Natural killer cell treated with Interleukin-12 subunit alpha and Interleukin-12 subunit beta and Interleukin-15 and Interleukin-18, amount 100 ng/mL, for 72 hours (primary cell): ENCODE data around the gene TASP1. TPM values are rescaled to one million over a fixed set of nuclear protein-coding genes. Genes with fewer than 3 reads are reported as not detected.
"Not testable (repeated sequence)": the region's sequence is repeated elsewhere in the genome, so short reads cannot be mapped to it uniquely, and the experiment has no call there.

ENCODE experiments used
- ATAC-seq, 2 donors: fragments of 150-1000 bp; cut with Tn5 transposase in 1 of 2; sonication (Bioruptor Pico), chemical (Tn5 transposase) in 1 of 2; 2 replicates each; pipeline ENCODE4 v1.10.0; 2021
- DNase-seq: peaks from one replicate; pipeline ENCODE4 v3.0.0; 2022; ENCODE audit warnings: low spot score
- H3K27ac Mint-ChIP-seq, 2 donors: 1 replicate in 1 of 2; 2 replicates in 1 of 2; pipeline ENCODE4 v1.8.0; 2022; ENCODE audit warnings: mixed read lengths in 2 of 2, mild to moderate bottlenecking in 1 of 2, moderate library complexity in 1 of 2
- H3K27me3 Mint-ChIP-seq, 2 donors: 1 replicate in 1 of 2; 2 replicates in 1 of 2; pipeline ENCODE4 v1.8.0; 2022; ENCODE audit warnings: mixed read lengths in 2 of 2
- H3K36me3 Mint-ChIP-seq: one replicate; pipeline ENCODE4 v1.8.0; 2022; ENCODE audit warnings: mixed read lengths
- H3K4me1 Mint-ChIP-seq, 2 donors: 1 replicate in 1 of 2; 2 replicates in 1 of 2; pipeline ENCODE4 v1.8.0; 2022; ENCODE audit warnings: low read depth in 2 of 2, mixed read lengths in 2 of 2, mild to moderate bottlenecking in 1 of 2
- H3K4me3 Mint-ChIP-seq: one replicate; pipeline ENCODE4 v1.8.0; 2022; ENCODE audit warnings: mixed read lengths
- H3K9me3 Mint-ChIP-seq: 2 replicates; pipeline ENCODE4 v1.8.0; 2022; ENCODE audit warnings: mixed read lengths
- total RNA-seq, 2 donors: library from RNA; stranded (reverse); gene quantifications; one replicate each; pipeline ENCODE4 v1.2.3, GENCODE V29; 2022

Gene TASP1
- total RNA-seq, 2 donors from 2014 or later: 14.9 to 16.3 TPM

- DNase-seq (no peak), ATAC-seq (no peak)
- Mint-ChIP-seq H3K9me3 (peaks cover 4% of the 10 kb centered on the region), H3K27me3 (no peaks in the 10 kb centered on the region), H3K36me3 (peaks cover 19% of the 10 kb centered on the region), H3K4me1 (peaks cover 12 to 17% of the 10 kb centered on the region in 2 donors), H3K27ac (no peak overlapping the region), H3K4me3 (no peak overlapping the region)
Measured at GRCh38 chr20:13485576-13485975, 153.2 kb downstream of the TASP1 start.

GRCh38 chr20:13485019-13485418, 153.7 kb downstream of the TASP1 start:
- H3K27me3 Mint-ChIP-seq, H3K9me3 Mint-ChIP-seq, ATAC-seq, DNase-seq, H3K4me3 Mint-ChIP-seq, H3K27ac Mint-ChIP-seq: not testable (repeated sequence)
- H3K4me1 Mint-ChIP-seq: peaks cover 12 to 17% of the 10 kb centered on the region in 2 donors
- H3K36me3 Mint-ChIP-seq: peaks cover 19% of the 10 kb centered on the region

GRCh38 chr20:13483472-13483871, 155.3 kb downstream of the TASP1 start:
- peak in 1 of 2 donors; percentile 69 for ATAC-seq
- Mint-ChIP-seq H3K4me1 (peaks cover 12 to 17% of the 10 kb centered on the region in 2 donors), H3K27ac (peak overlapping the region in 1 of 2 donors; percentile 34), H3K36me3 (peaks cover 19% of the 10 kb centered on the region), H3K4me3 (peak overlapping the region; percentile 31)
- DNase-seq, H3K27me3 Mint-ChIP-seq, H3K9me3 Mint-ChIP-seq: not testable (repeated sequence)

- Mint-ChIP-seq H3K36me3 (peaks cover 19% of the 10 kb centered on the region), H3K27ac (no peak overlapping the region), H3K4me3 (no peak overlapping the region), H3K4me1 (peaks cover 3 to 12% of the 10 kb centered on the region in 2 donors), H3K9me3 (peaks cover 4% of the 10 kb centered on the region), H3K27me3 (no peaks in the 10 kb centered on the region)
- no peak for DNase-seq
- no peak for ATAC-seq
Measured at GRCh38 chr20:13478366-13478765, 160.4 kb downstream of the TASP1 start.

- H3K36me3 Mint-ChIP-seq: peaks cover 19% of the 10 kb centered on the region
Measured at GRCh38 chr20:13474467-13474866, 164.3 kb downstream of the TASP1 start.

GRCh38 chr20:13469262-13469661, 169.5 kb downstream of the TASP1 start:
- no peaks in the 10 kb centered on the region for H3K9me3 Mint-ChIP-seq
- DNase-seq (no peak), ATAC-seq (no peak)
- H3K4me3 Mint-ChIP-seq: no peak overlapping the region
- H3K27ac Mint-ChIP-seq: no peak overlapping the region
- no peaks in the 10 kb centered on the region for H3K4me1 Mint-ChIP-seq
- H3K27me3 Mint-ChIP-seq: no peaks in the 10 kb centered on the region
- H3K36me3 Mint-ChIP-seq: peaks cover 25% of the 10 kb centered on the region

More at GRCh38 chr20:13474467-13474866, 164.3 kb downstream of the TASP1 start:
- Mint-ChIP-seq H3K4me3 (no peak overlapping the region), H3K9me3 (no peaks in the 10 kb centered on the region), H3K4me1 (peaks cover 0 to 3% of the 10 kb centered on the region in 2 donors), H3K27ac (no peak overlapping the region), H3K27me3 (no peaks in the 10 kb centered on the region)
- DNase-seq (no peak), ATAC-seq (no peak)

GRCh38 chr20:13468166-13468565, 170.6 kb downstream of the TASP1 start:
- Mint-ChIP-seq H3K27ac (no peak overlapping the region), H3K27me3 (no peaks in the 10 kb centered on the region), H3K4me3 (no peak overlapping the region), H3K4me1 (no peaks in the 10 kb centered on the region), H3K36me3 (peaks cover 25% of the 10 kb centered on the region), H3K9me3 (no peaks in the 10 kb centered on the region)
- ATAC-seq (no peak), DNase-seq (no peak)

- H3K27me3 Mint-ChIP-seq: no peaks in the 10 kb centered on the region
- DNase-seq: no peak
- H3K4me1 Mint-ChIP-seq: no peaks in the 10 kb centered on the region
- ATAC-seq: no peak
- no peaks in the 10 kb centered on the region for H3K9me3 Mint-ChIP-seq
- no peak overlapping the region for H3K27ac Mint-ChIP-seq
- no peak overlapping the region for H3K4me3 Mint-ChIP-seq
- peaks cover 6% of the 10 kb centered on the region for H3K36me3 Mint-ChIP-seq
Measured at GRCh38 chr20:13464702-13465101, 174.0 kb downstream of the TASP1 start.

- no peaks in the 10 kb centered on the region for H3K4me1 Mint-ChIP-seq
- peaks cover 2% of the 10 kb centered on the region for H3K36me3 Mint-ChIP-seq
- no peak for ATAC-seq
- H3K27ac Mint-ChIP-seq: no peak overlapping the region
- no peaks in the 10 kb centered on the region for H3K9me3 Mint-ChIP-seq
- no peak overlapping the region for H3K4me3 Mint-ChIP-seq
- no peak for DNase-seq
- no peaks in the 10 kb centered on the region for H3K27me3 Mint-ChIP-seq
Measured at GRCh38 chr20:13461849-13462458, 176.8 kb downstream of the TASP1 start.

- H3K27ac Mint-ChIP-seq: no peak overlapping the region
- no peak overlapping the region for H3K4me3 Mint-ChIP-seq
- H3K36me3 Mint-ChIP-seq: no peaks in the 10 kb centered on the region
- no peaks in the 10 kb centered on the region for H3K27me3 Mint-ChIP-seq
- H3K4me1 Mint-ChIP-seq: no peaks in the 10 kb centered on the region
- H3K9me3 Mint-ChIP-seq: no peaks in the 10 kb centered on the region
- DNase-seq (no peak), ATAC-seq (peak; percentile 48 to 66)
Measured at GRCh38 chr20:13458860-13459451, 179.8 kb downstream of the TASP1 start.

GRCh38 chr20:13457487-13457886, 181.2 kb downstream of the TASP1 start:
- Mint-ChIP-seq H3K4me3 (no peak overlapping the region), H3K9me3 (peaks cover 5% of the 10 kb centered on the region), H3K27me3 (no peaks in the 10 kb centered on the region), H3K27ac (no peak overlapping the region), H3K4me1 (peaks cover 0 to 3% of the 10 kb centered on the region in 2 donors), H3K36me3 (peaks cover 13% of the 10 kb centered on the region)
- DNase-seq (no peak), ATAC-seq (no peak)

- no peaks in the 10 kb centered on the region for H3K27me3 Mint-ChIP-seq
- DNase-seq (no peak), ATAC-seq (no peak)
- H3K27ac Mint-ChIP-seq: no peak overlapping the region
- peaks cover 5% of the 10 kb centered on the region for H3K9me3 Mint-ChIP-seq
- H3K4me3 Mint-ChIP-seq: no peak overlapping the region
- H3K4me1 Mint-ChIP-seq: peaks cover 0 to 3% of the 10 kb centered on the region in 2 donors
- H3K36me3 Mint-ChIP-seq: peaks cover 18% of the 10 kb centered on the region
Measured at GRCh38 chr20:13455713-13456112, 183.0 kb downstream of the TASP1 start.

GRCh38 chr20:13453367-13453766, 185.4 kb downstream of the TASP1 start:
- DNase-seq (no peak), ATAC-seq (no peak)
- peaks cover 0 to 3% of the 10 kb centered on the region in 2 donors for H3K4me1 Mint-ChIP-seq
- no peak overlapping the region for H3K27ac Mint-ChIP-seq
- peaks cover 18% of the 10 kb centered on the region for H3K36me3 Mint-ChIP-seq
- H3K9me3 Mint-ChIP-seq: peaks cover 5% of the 10 kb centered on the region
- H3K27me3 Mint-ChIP-seq: no peaks in the 10 kb centered on the region
- no peak overlapping the region for H3K4me3 Mint-ChIP-seq

- H3K36me3 Mint-ChIP-seq: peaks cover 18% of the 10 kb centered on the region
- H3K4me1 Mint-ChIP-seq: peaks cover 0 to 3% of the 10 kb centered on the region in 2 donors
- peaks cover 5% of the 10 kb centered on the region for H3K9me3 Mint-ChIP-seq
- no peak overlapping the region for H3K4me3 Mint-ChIP-seq
- ATAC-seq (no peak), DNase-seq (no peak)
- no peaks in the 10 kb centered on the region for H3K27me3 Mint-ChIP-seq
- no peak overlapping the region for H3K27ac Mint-ChIP-seq
Measured at GRCh38 chr20:13452470-13453124, 186.1 kb downstream of the TASP1 start.
